ENCODE data around the gene ALMS1.
"Not testable (repeated sequence)": the region's sequence is repeated elsewhere in the genome, so short reads cannot be mapped to it uniquely, and the experiment has no call there.

ALMS1 gene

GRCh38 chr2:73601780-73602179, 216.1 kb downstream of the ALMS1 start:
- H3K36me3 ChIP-seq (ENCODE audit: insufficient read depth, low read length), result no peaks in the 10 kb centered on the region
- no peak overlapping the region for H3K9ac ChIP-seq (ENCODE audit: low read depth, low read length)
- no peaks in the 10 kb centered on the region for H3K9me3 ChIP-seq (ENCODE audit: control insufficient read depth, insufficient read depth, low read length)
- no peaks in the 10 kb centered on the region for H3K4me1 ChIP-seq (ENCODE audit: insufficient read depth, low read length)

GRCh38 chr2:73603099-73603588, 217.5 kb downstream of the ALMS1 start:
- H3K9me3 ChIP-seq (ENCODE audit: control insufficient read depth, insufficient read depth, low read length); H3K4me1 ChIP-seq (ENCODE audit: insufficient read depth, low read length); H3K9ac ChIP-seq (ENCODE audit: low read depth, low read length); H3K36me3 ChIP-seq (ENCODE audit: insufficient read depth, low read length): not testable (repeated sequence)

GRCh38 chr2:73604589-73604988, 219.0 kb downstream of the ALMS1 start:
- not testable (repeated sequence) for H3K9me3 ChIP-seq (ENCODE audit: control insufficient read depth, insufficient read depth, low read length); H3K9ac ChIP-seq (ENCODE audit: low read depth, low read length); H3K4me1 ChIP-seq (ENCODE audit: insufficient read depth, low read length); H3K36me3 ChIP-seq (ENCODE audit: insufficient read depth, low read length)

GRCh38 chr2:73610111-73610510, 224.5 kb downstream of the ALMS1 start:
- Histone ChIP-seq H3K9ac (ENCODE audit: low read depth, low read length) (no peak overlapping the region), H3K36me3 (ENCODE audit: insufficient read depth, low read length) (no peaks in the 10 kb centered on the region), H3K4me1 (ENCODE audit: insufficient read depth, low read length) (no peaks in the 10 kb centered on the region), H3K9me3 (ENCODE audit: control insufficient read depth, insufficient read depth, low read length) (no peaks in the 10 kb centered on the region)

- Histone ChIP-seq H3K9ac (ENCODE audit: low read depth, low read length) (no peak overlapping the region), H3K36me3 (ENCODE audit: insufficient read depth, low read length) (no peaks in the 10 kb centered on the region), H3K4me1 (ENCODE audit: insufficient read depth, low read length) (no peaks in the 10 kb centered on the region), H3K9me3 (ENCODE audit: control insufficient read depth, insufficient read depth, low read length) (no peaks in the 10 kb centered on the region)
Observed at GRCh38 chr2:73611193-73611592, 225.6 kb downstream of the ALMS1 start.

- no peak overlapping the region for H3K9ac ChIP-seq (ENCODE audit: low read depth, low read length)
- H3K9me3 ChIP-seq (ENCODE audit: control insufficient read depth, insufficient read depth, low read length), result no peaks in the 10 kb centered on the region
- H3K4me1 ChIP-seq (ENCODE audit: insufficient read depth, low read length), result no peaks in the 10 kb centered on the region
- no peaks in the 10 kb centered on the region for H3K36me3 ChIP-seq (ENCODE audit: insufficient read depth, low read length)
Observed at GRCh38 chr2:73611867-73612266, 226.2 kb downstream of the ALMS1 start.

GRCh38 chr2:73614105-73614504, 228.5 kb downstream of the ALMS1 start:
- H3K9me3 ChIP-seq (ENCODE audit: control insufficient read depth, insufficient read depth, low read length), result no peaks in the 10 kb centered on the region

GRCh38 chr2:73614997-73615396, 229.4 kb downstream of the ALMS1 start:
- Histone ChIP-seq H3K9me3 (ENCODE audit: control insufficient read depth, insufficient read depth, low read length) (no peaks in the 10 kb centered on the region), H3K36me3 (ENCODE audit: insufficient read depth, low read length) (no peaks in the 10 kb centered on the region), H3K9ac (ENCODE audit: low read depth, low read length) (no peak overlapping the region), H3K4me1 (ENCODE audit: insufficient read depth, low read length) (no peaks in the 10 kb centered on the region)

More at GRCh38 chr2:73614105-73614504, 228.5 kb downstream of the ALMS1 start:
- Histone ChIP-seq H3K9ac (ENCODE audit: low read depth, low read length) (no peak overlapping the region), H3K36me3 (ENCODE audit: insufficient read depth, low read length) (no peaks in the 10 kb centered on the region), H3K4me1 (ENCODE audit: insufficient read depth, low read length) (no peaks in the 10 kb centered on the region)

GRCh38 chr2:73619925-73620324, 234.3 kb downstream of the ALMS1 start:
- H3K4me1 ChIP-seq (ENCODE audit: insufficient read depth, low read length); H3K9me3 ChIP-seq (ENCODE audit: control insufficient read depth, insufficient read depth, low read length); H3K9ac ChIP-seq (ENCODE audit: low read depth, low read length); H3K36me3 ChIP-seq (ENCODE audit: insufficient read depth, low read length): not testable (repeated sequence)

GRCh38 chr2:73624036-73624435, 238.4 kb downstream of the ALMS1 start:
- not testable (repeated sequence) for H3K36me3 ChIP-seq (ENCODE audit: insufficient read depth, low read length); H3K9me3 ChIP-seq (ENCODE audit: control insufficient read depth, insufficient read depth, low read length); H3K4me1 ChIP-seq (ENCODE audit: insufficient read depth, low read length); H3K9ac ChIP-seq (ENCODE audit: low read depth, low read length)

- H3K4me1 ChIP-seq (ENCODE audit: insufficient read depth, low read length); H3K9me3 ChIP-seq (ENCODE audit: control insufficient read depth, insufficient read depth, low read length); H3K36me3 ChIP-seq (ENCODE audit: insufficient read depth, low read length); H3K9ac ChIP-seq (ENCODE audit: low read depth, low read length): not testable (repeated sequence)
Observed at GRCh38 chr2:73624625-73625024, 239.0 kb downstream of the ALMS1 start.

GRCh38 chr2:73626237-73626636, 240.6 kb downstream of the ALMS1 start:
- H3K4me1 ChIP-seq (ENCODE audit: insufficient read depth, low read length); H3K9me3 ChIP-seq (ENCODE audit: control insufficient read depth, insufficient read depth, low read length); H3K36me3 ChIP-seq (ENCODE audit: insufficient read depth, low read length); H3K9ac ChIP-seq (ENCODE audit: low read depth, low read length): not testable (repeated sequence)

- not testable (repeated sequence) for H3K36me3 ChIP-seq (ENCODE audit: insufficient read depth, low read length); H3K9me3 ChIP-seq (ENCODE audit: control insufficient read depth, insufficient read depth, low read length); H3K4me1 ChIP-seq (ENCODE audit: insufficient read depth, low read length); H3K9ac ChIP-seq (ENCODE audit: low read depth, low read length)
Observed at GRCh38 chr2:73628493-73628892, 242.9 kb downstream of the ALMS1 start.

- not testable (repeated sequence) for H3K36me3 ChIP-seq (ENCODE audit: insufficient read depth, low read length); H3K4me1 ChIP-seq (ENCODE audit: insufficient read depth, low read length); H3K9me3 ChIP-seq (ENCODE audit: control insufficient read depth, insufficient read depth, low read length); H3K9ac ChIP-seq (ENCODE audit: low read depth, low read length)
Observed at GRCh38 chr2:73630662-73631266, 245.1 kb downstream of the ALMS1 start.

GRCh38 chr2:73636977-73637376, 251.3 kb downstream of the ALMS1 start:
- H3K36me3 ChIP-seq (ENCODE audit: insufficient read depth, low read length); H3K9ac ChIP-seq (ENCODE audit: low read depth, low read length); H3K9me3 ChIP-seq (ENCODE audit: control insufficient read depth, insufficient read depth, low read length); H3K4me1 ChIP-seq (ENCODE audit: insufficient read depth, low read length): not testable (repeated sequence)

GRCh38 chr2:73638429-73638828, 252.8 kb downstream of the ALMS1 start:
- Histone ChIP-seq H3K9ac (ENCODE audit: low read depth, low read length) (no peak overlapping the region), H3K36me3 (ENCODE audit: insufficient read depth, low read length) (no peaks in the 10 kb centered on the region), H3K9me3 (ENCODE audit: control insufficient read depth, insufficient read depth, low read length) (no peaks in the 10 kb centered on the region; the same call in none of the 2 replicates), H3K4me1 (ENCODE audit: insufficient read depth, low read length) (no peaks in the 10 kb centered on the region)
